ENCODE results near the gene MRPL46. TPM values are rescaled to one million over a fixed set of nuclear protein-coding genes. Genes with fewer than 3 reads are reported as not detected.

Gene MRPL46
- total and polyA plus RNA-seq, 12 donors: 36.4 to 108 (median 80.3) TPM

DNA sequence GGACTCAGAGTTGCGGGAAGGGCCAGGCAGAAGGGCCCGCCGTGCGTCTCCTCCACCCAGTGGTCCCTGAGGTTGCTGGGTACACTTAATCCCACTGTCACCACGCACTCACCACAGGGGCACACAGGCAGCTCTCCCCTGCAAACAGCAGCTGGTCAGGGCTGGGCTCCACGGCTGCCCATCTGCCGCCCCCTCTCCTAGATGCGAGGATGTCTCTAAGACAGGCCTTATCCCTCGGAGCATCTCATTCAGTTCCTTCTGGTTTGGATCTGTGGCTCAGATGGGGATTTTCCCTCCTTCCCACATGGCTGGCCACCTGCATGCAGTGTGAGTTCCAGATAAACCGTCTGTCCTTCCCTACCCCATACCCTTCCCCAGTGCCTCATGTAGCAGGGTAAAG is 26.7 kb upstream of the MRPL46 start:
- Histone ChIP-seq H3K36me3 (peaks cover 0 to 31% (median 0%) of the 10 kb centered on the region in 9 donors), H3K4me3 (no peak overlapping the region), H3K27me3 (no peaks in the 10 kb centered on the region), H3K9me3 (no peaks in the 10 kb centered on the region), H3K4me1 (peaks cover 0 to 26% (median 7%) of the 10 kb centered on the region in 9 donors), H3K27ac (no peak overlapping the region)
- TF ChIP-seq, protein P1, sequence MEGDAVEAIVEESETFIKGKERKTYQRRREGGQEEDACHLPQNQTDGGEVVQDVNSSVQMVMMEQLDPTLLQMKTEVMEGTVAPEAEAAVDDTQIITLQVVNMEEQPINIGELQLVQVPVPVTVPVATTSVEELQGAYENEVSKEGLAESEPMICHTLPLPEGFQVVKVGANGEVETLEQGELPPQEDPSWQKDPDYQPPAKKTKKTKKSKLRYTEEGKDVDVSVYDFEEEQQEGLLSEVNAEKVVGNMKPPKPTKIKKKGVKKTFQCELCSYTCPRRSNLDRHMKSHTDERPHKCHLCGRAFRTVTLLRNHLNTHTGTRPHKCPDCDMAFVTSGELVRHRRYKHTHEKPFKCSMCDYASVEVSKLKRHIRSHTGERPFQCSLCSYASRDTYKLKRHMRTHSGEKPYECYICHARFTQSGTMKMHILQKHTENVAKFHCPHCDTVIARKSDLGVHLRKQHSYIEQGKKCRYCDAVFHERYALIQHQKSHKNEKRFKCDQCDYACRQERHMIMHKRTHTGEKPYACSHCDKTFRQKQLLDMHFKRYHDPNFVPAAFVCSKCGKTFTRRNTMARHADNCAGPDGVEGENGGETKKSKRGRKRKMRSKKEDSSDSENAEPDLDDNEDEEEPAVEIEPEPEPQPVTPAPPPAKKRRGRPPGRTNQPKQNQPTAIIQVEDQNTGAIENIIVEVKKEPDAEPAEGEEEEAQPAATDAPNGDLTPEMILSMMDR (IDR thresholded peaks at IDR 0.05): no peak
- 88% methylated on average over 10 of the region's 10 CpGs for WGBS, 2 donors
- DNase-seq (no peak), ATAC-seq (no peak)
- intact Hi-C loops (cut with DNase I): no loop called here

GRCh38 chr15:88491158-88491557 is 24.0 kb upstream of the MRPL46 start:
- Histone ChIP-seq H3K9me3 (no peaks in the 10 kb centered on the region), H3K4me3 (no peak overlapping the region), H3K27ac (no peak overlapping the region), H3K36me3 (peaks cover 0 to 13% (median 0%) of the 10 kb centered on the region in 9 donors), H3K27me3 (no peaks in the 10 kb centered on the region), H3K4me1 (no peaks in the 10 kb centered on the region)
- ATAC-seq (peak in 1 of 8 donors; percentile 36), DNase-seq (no peak)
- TF ChIP-seq, protein P1 (IDR thresholded peaks at IDR 0.05): no peak
- 69 to 77% methylated on average over 10 of the region's 10 CpGs for WGBS, 2 donors
- intact Hi-C loops (cut with DNase I): no loop called here

DNA sequence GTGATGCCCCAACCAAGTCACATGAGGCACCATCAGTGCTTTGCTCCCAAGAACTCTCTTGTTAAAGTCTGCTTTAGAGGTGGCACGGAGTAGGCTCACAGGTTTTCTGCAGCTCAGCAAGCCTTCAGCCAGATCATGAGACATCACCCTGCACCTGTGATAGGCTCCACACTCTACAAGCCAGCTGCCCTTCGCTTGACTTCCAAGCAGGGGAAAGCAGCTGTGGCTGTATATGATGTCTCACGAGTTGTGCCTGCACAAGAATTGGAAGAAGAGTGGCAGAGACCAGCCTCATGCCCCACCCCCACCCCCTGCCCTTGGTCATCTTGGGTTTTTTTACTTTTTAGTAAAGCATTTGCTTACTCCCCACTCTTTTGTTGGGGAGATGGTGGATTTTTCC is 22.8 kb upstream of the MRPL46 start:
- DNase-seq: no peak
- no peaks in the 10 kb centered on the region for H3K27me3 ChIP-seq
- intact Hi-C loops (cut with DNase I): no loop called here
- no peak overlapping the region for H3K27ac ChIP-seq
- 91 to 92% methylated on average over 3 of the region's 3 CpGs for WGBS, 2 donors
- H3K9me3 ChIP-seq: no peaks in the 10 kb centered on the region
- peaks cover 0 to 7% (median 0%) of the 10 kb centered on the region in 9 donors for H3K36me3 ChIP-seq
- H3K4me1 ChIP-seq: peaks cover 0 to under 1% (median 0%) of the 10 kb centered on the region in 9 donors
- TF ChIP-seq, protein P1 (IDR thresholded peaks at IDR 0.05): no peak
- no peak overlapping the region for H3K4me3 ChIP-seq
- ATAC-seq: no peak

DNA sequence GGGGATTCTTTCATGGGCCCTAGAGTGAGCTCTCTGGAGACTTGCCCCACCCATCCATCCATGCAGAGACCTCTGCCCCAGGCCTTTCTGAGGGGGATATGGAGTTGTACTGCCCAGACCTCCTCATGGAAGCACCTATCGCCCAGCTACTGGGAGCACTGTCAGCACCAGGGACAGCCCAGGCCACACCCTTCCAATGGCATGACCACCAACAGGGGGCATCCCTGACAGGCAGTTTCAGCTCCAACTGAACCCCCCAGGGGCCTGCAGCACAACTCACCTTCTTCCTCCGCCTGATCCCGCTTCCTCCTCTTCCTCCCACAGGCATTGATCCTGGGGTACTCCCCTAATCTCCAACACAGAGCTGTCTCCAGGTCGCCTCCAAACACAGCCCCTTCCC is 22.1 kb upstream of the MRPL46 start:
- ATAC-seq: no peak
- Histone ChIP-seq H3K27me3 (no peaks in the 10 kb centered on the region), H3K4me1 (peaks cover 0 to 8% (median 0%) of the 10 kb centered on the region in 9 donors), H3K36me3 (peaks cover 0 to 10% (median 0%) of the 10 kb centered on the region in 9 donors), H3K4me3 (no peak overlapping the region), H3K27ac (no peak overlapping the region), H3K9me3 (no peaks in the 10 kb centered on the region)
- no peak for DNase-seq
- TF ChIP-seq, protein P1 (IDR thresholded peaks at IDR 0.05): no peak
- WGBS, 2 donors: 86% methylated on average over 4 of the region's 4 CpGs
- intact Hi-C loops (cut with DNase I): no loop called here
